Spleen (tissue), 11 donors: ENCODE data around the gene CES3. TPM values are rescaled to one million over a fixed set of nuclear protein-coding genes. Genes with fewer than 3 reads are reported as not detected.
A peak's percentile ranks its signal among the peaks of the same experiment; 100 is the strongest.
"Not testable (repeated sequence)": the region's sequence is repeated elsewhere in the genome, so short reads cannot be mapped to it uniquely, and the experiment has no call there.

Experiments
- DNase-seq: peaks from one replicate; pipeline ENCODE4 v3.0.0-alpha.2; 2020
- H3K27ac ChIP-seq, 8 donors: fragments of 200-600 bp; sonication (generic) in 7 of 8; 1 replicate in 4 of 8; 2 replicates in 4 of 8; pipeline versions ENCODE4 v1.5.0 to v1.8.0; 2016 to 2021; ENCODE audit warnings: inconsistent platforms in 4 of 8, mild to moderate bottlenecking in 4 of 8, moderate library complexity in 1 of 8
- H3K27me3 ChIP-seq, 7 donors: fragments of 200-600 bp; sonication (generic) in 6 of 7; replicated peaks in 1 of 7; 1 replicate in 4 of 7; 2 replicates in 3 of 7; pipeline versions ENCODE4 v1.5.0 to v1.8.0; 2016 to 2021; ENCODE audit warnings: inconsistent platforms in 3 of 7, mild to moderate bottlenecking in 1 of 7
- H3K36me3 ChIP-seq, 6 donors: fragments of 200-600 bp; sonication (generic) in 5 of 6; 1 replicate in 4 of 6; 2 replicates in 2 of 6; pipeline versions ENCODE4 v1.5.0 to v1.8.0; 2016 to 2021; ENCODE audit warnings: inconsistent platforms in 2 of 6
- H3K4me1 ChIP-seq, 6 donors: fragments of 200-600 bp; sonication (generic) in 5 of 6; 1 replicate in 3 of 6; 2 replicates in 3 of 6; pipeline versions ENCODE4 v1.5.0 to v1.8.0; 2016 to 2021; ENCODE audit warnings: inconsistent platforms in 3 of 6
- H3K4me3 ChIP-seq, 8 donors: fragments of 200-600 bp; sonication (generic) in 7 of 8; 1 replicate in 4 of 8; 2 replicates in 4 of 8; pipeline versions ENCODE4 v1.5.0 to v1.8.0; 2016 to 2021; ENCODE audit warnings: inconsistent platforms in 4 of 8, mild to moderate bottlenecking in 4 of 8, moderate library complexity in 2 of 8
- H3K9me3 ChIP-seq, 8 donors: fragments of 200-600 bp; sonication (generic) in 7 of 8; 1 replicate in 4 of 8; 2 replicates in 4 of 8; pipeline versions ENCODE4 v1.5.0 to v1.8.0; 2016 to 2021; ENCODE audit warnings: inconsistent platforms in 4 of 8
- CTCF ChIP-seq, 11 experiments: fragments of 200-600 bp in 7 of 11; fragments of 450-650 bp in 4 of 11; sonication (generic) in 4 of 11; IDR thresholded peaks in 8 of 11; conservative IDR thresholded peaks in 3 of 11; 1 replicate in 7 of 11; 2 replicates in 4 of 11; pipeline versions ENCODE4 v1.4.0 to v1.8.0; 2016 to 2021; ENCODE audit warnings: antibody characterized with exemption in 11 of 11, inconsistent platforms in 4 of 11, mild to moderate bottlenecking in 1 of 11
- POLR2A ChIP-seq, 3 donors: fragments of 450-650 bp; IDR thresholded peaks; one replicate each; pipeline ENCODE4 v1.5.1; 2017; ENCODE audit warnings: antibody characterized with exemption in 3 of 3, mild to moderate bottlenecking in 1 of 3
- POLR2AphosphoS5 ChIP-seq, 3 donors: sonication (generic); formaldehyde crosslinking; IDR thresholded peaks; one replicate each; pipeline ENCODE4 v1.5.1; 2017; ENCODE audit warnings: antibody characterized with exemption in 3 of 3
- WGBS, 5 donors: extraction: QIAGEN DNeasy Blood & Tissue Kit in 3 of 5; methylation state at CpG; one replicate each; pipeline versions ENCODE4 v1.1.5 to v1.1.7; 2013 to 2018; 5-methylcytosine and 5-hydroxymethylcytosine counted together
- intact Hi-C: fragments of 100-400 bp; cut with DNase I; formaldehyde crosslinking; loops from one replicate; pipeline ENCODE4 v1.15.0; 2023; ENCODE audit warnings: low total_unique reads
- polyA plus RNA-seq, 3 donors: library from polyadenylated mRNA; stranded (reverse); fragments of 200-250 nt; gene quantifications; one replicate each; pipeline ENCODE4 v1.2.1, GENCODE V29; 2013
- total RNA-seq, 7 donors: library from RNA; depleted of rRNA in 3 of 7; stranded (reverse); fragments of >200 nt in 3 of 7; fragmentation: NEBNext Ultra II Directional in 4 of 7; extraction: Animal tissue kit (Norgen Biotek cat#: 25700) in 4 of 7; gene quantifications; one replicate each; pipeline versions ENCODE4 v1.1.0 to v1.2.1, GENCODE V29; 2016 to 2021
- donor health status: healthy with polysubstance abuse.
- donor health status: DM: no; HTN: no; CAD: no; lungs with moderate emphysema.
- donor health status: DM: no; HTN: no; CAD: no.
- donor health status: Bipolar disorder and iron deficiency.
- donor health status: healthy.
- donor health status: DM: no; HTN: no; CAD: no.
- donor health status: DM: yes; HTN: yes; CAD: no.

Gene CES3
- total and polyA plus RNA-seq, 10 donors, result 0.23 to 1.3 (median 0.34) TPM; not detected in 1

GRCh38 chr16:66952430-66953110 is 8.5 kb upstream of the CES3 start:
- intact Hi-C loops, result no loop called here

GRCh38 chr16:66953462-66954096 is 7.5 kb upstream of the CES3 start:
- no peak overlapping the region for H3K27ac ChIP-seq
- WGBS, 5 donors, result 76 to 89% (median 86%) methylated on average over 10 of the region's 10 CpGs
- no peak overlapping the region for H3K4me3 ChIP-seq
- no peak for DNase-seq
- peaks cover 2 to 10% (median 5%) of the 10 kb centered on the region in 6 donors for H3K4me1 ChIP-seq
- H3K36me3 ChIP-seq, result no peaks in the 10 kb centered on the region
- no peak for TF ChIP-seq POLR2AphosphoS5 (IDR thresholded peaks at IDR 0.05)
- TF ChIP-seq CTCF (IDR thresholded peaks at IDR 0.05 in 8 of 11, conservative IDR thresholded peaks at IDR 0.05 in 3 of 11), result no peak
- TF ChIP-seq POLR2A (IDR thresholded peaks at IDR 0.05), result no peak
- peaks cover 0 to 48% (median 13%) of the 10 kb centered on the region in 7 donors for H3K27me3 ChIP-seq
- peaks cover 0 to 5% (median 0%) of the 10 kb centered on the region in 8 donors for H3K9me3 ChIP-seq
- intact Hi-C loops, result no loop called here

More at GRCh38 chr16:66952430-66953110, 8.5 kb upstream of the CES3 start:
- H3K4me3 ChIP-seq, result no peak overlapping the region
- H3K4me1 ChIP-seq, result peaks cover 5 to 19% (median 13%) of the 10 kb centered on the region in 6 donors
- H3K36me3 ChIP-seq, result no peaks in the 10 kb centered on the region
- no peak for DNase-seq
- H3K27ac ChIP-seq, result no peak overlapping the region
- 79 to 90% (median 87%) methylated on average over 7 of the region's 7 CpGs for WGBS, 5 donors
- TF ChIP-seq POLR2A (IDR thresholded peaks at IDR 0.05) (no peak), POLR2AphosphoS5 (IDR thresholded peaks at IDR 0.05) (no peak), CTCF (IDR thresholded peaks at IDR 0.05 in 8 of 11, conservative IDR thresholded peaks at IDR 0.05 in 3 of 11) (no peak)
- H3K27me3 ChIP-seq, result peaks cover 0 to 59% (median 17%) of the 10 kb centered on the region in 7 donors
- H3K9me3 ChIP-seq, result peaks cover 0 to 5% (median 0%) of the 10 kb centered on the region in 8 donors

- no peak for DNase-seq
- intact Hi-C loops, result no loop called here
- TF ChIP-seq CTCF (IDR thresholded peaks at IDR 0.05 in 8 of 11, conservative IDR thresholded peaks at IDR 0.05 in 3 of 11) (peak; percentile 58 to 90 (median 82)), POLR2AphosphoS5 (IDR thresholded peaks at IDR 0.05) (no peak)
- WGBS, 5 donors, result 15 to 22% (median 20%) methylated on average over 8 of the region's 8 CpGs
- no peak overlapping the region for H3K27ac ChIP-seq
- no peak overlapping the region for H3K4me3 ChIP-seq
- H3K36me3 ChIP-seq, result no peaks in the 10 kb centered on the region
- peaks cover 0 to 42% (median 10%) of the 10 kb centered on the region in 7 donors for H3K27me3 ChIP-seq
- peaks cover 0 to 5% (median 0%) of the 10 kb centered on the region in 8 donors for H3K9me3 ChIP-seq
- peaks cover 0 to 10% (median 2%) of the 10 kb centered on the region in 6 donors for H3K4me1 ChIP-seq
Measured at GRCh38 chr16:66954097-66954659, 6.9 kb upstream of the CES3 start.

GRCh38 chr16:66955363-66956153 is 5.5 kb upstream of the CES3 start:
- H3K36me3 ChIP-seq, intact Hi-C loops, H3K9me3 ChIP-seq, H3K27ac ChIP-seq, H3K4me3 ChIP-seq, DNase-seq: not testable (repeated sequence)
- WGBS, 5 donors, result 72 to 88% (median 83%) methylated on average over 17 of the region's 17 CpGs
- Histone ChIP-seq H3K27me3 (peaks cover 0 to 29% (median under 1%) of the 10 kb centered on the region in 7 donors), H3K4me1 (peaks cover 0 to 21% (median 3%) of the 10 kb centered on the region in 6 donors)

- H3K36me3 ChIP-seq, DNase-seq, H3K9me3 ChIP-seq, H3K27ac ChIP-seq, intact Hi-C loops, H3K4me3 ChIP-seq: not testable (repeated sequence)
- 81 to 95% (median 91%) methylated on average over 1 of the region's 1 CpG; no CpG with 5 or more reads in 1 of the 5 donors for WGBS, 5 donors
- peaks cover 0 to 25% (median 0%) of the 10 kb centered on the region in 7 donors for H3K27me3 ChIP-seq
- H3K4me1 ChIP-seq, result peaks cover 0 to 26% (median 4%) of the 10 kb centered on the region in 6 donors
Measured at GRCh38 chr16:66956154-66956457, 5.0 kb upstream of the CES3 start.
